Neural crest cell (in vitro differentiated cells): ENCODE results near the gene CRIP3. TPM values are rescaled to one million over a fixed set of nuclear protein-coding genes. Genes with fewer than 3 reads are reported as not detected.

Experiments used
- DNase-seq: peaks from one replicate; pipeline ENCODE4 v3.0.0; 2021; ENCODE audit warnings: low read depth, mixed read lengths, low spot score
- H3K27ac Mint-ChIP-seq: one replicate; pipeline ENCODE4 v1.8.0; 2021; ENCODE audit warnings: mild to moderate bottlenecking, mixed read lengths; ENCODE audit not compliant: unreplicated experiment
- H3K27me3 Mint-ChIP-seq: 2 replicates; pipeline ENCODE4 v1.8.0; 2021; ENCODE audit warnings: low read depth, mild to moderate bottlenecking, mixed read lengths
- H3K36me3 Mint-ChIP-seq: 2 replicates; pipeline ENCODE4 v1.8.0; 2021; ENCODE audit warnings: low read depth, mild to moderate bottlenecking, mixed read lengths
- H3K4me1 Mint-ChIP-seq: 2 replicates; pipeline ENCODE4 v1.8.0; 2021; ENCODE audit warnings: mixed read lengths
- H3K4me3 Mint-ChIP-seq: one replicate; pipeline ENCODE4 v1.8.0; 2021; ENCODE audit warnings: mild to moderate bottlenecking, mixed read lengths
- H3K9me3 Mint-ChIP-seq: 2 replicates; pipeline ENCODE4 v1.8.0; 2021; ENCODE audit warnings: mixed read lengths
- total RNA-seq: library from RNA; stranded (reverse); gene quantifications from 2 replicates; pipeline ENCODE4 v1.2.1, GENCODE V29; 2021
- TF ChIP-seq, protein P1 (sequence below): fragments of 200-600 bp; sonication (generic); conservative IDR thresholded peaks from 2 replicates; pipeline ENCODE4 v1.5.0; 2021; ENCODE audit warnings: antibody characterized with exemption, mild to moderate bottlenecking

The CRIP3 gene
- total RNA-seq, 1 donor from 2014 or later: 2.0 TPM

DNA sequence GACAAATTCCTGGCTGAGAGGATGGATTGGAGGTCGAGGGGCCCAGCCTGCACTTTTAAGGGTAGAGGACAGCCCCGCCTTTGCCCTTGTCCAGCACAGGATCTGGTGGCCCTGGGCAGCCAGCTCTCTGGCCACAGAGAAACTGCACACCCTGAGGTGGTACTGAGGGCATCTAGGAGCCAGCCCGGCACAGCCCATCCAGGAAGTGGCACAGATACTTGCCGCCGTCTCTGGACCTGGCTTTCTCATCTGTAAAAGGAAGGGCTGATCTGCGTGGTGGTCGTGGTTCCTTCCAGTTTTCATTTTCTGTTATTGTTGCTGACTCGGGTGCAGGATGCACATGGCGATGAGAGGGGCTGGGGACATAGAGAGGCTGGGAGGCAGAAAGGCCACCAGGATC lies 26.6 kb downstream of the CRIP3 start:
- peak overlapping the region; percentile 50 for H3K27ac Mint-ChIP-seq
- peaks cover 15% of the 10 kb centered on the region for H3K4me1 Mint-ChIP-seq
- no peaks in the 10 kb centered on the region for H3K36me3 Mint-ChIP-seq
- no peak for DNase-seq
- no peaks in the 10 kb centered on the region for H3K9me3 Mint-ChIP-seq
- TF ChIP-seq, protein P1, sequence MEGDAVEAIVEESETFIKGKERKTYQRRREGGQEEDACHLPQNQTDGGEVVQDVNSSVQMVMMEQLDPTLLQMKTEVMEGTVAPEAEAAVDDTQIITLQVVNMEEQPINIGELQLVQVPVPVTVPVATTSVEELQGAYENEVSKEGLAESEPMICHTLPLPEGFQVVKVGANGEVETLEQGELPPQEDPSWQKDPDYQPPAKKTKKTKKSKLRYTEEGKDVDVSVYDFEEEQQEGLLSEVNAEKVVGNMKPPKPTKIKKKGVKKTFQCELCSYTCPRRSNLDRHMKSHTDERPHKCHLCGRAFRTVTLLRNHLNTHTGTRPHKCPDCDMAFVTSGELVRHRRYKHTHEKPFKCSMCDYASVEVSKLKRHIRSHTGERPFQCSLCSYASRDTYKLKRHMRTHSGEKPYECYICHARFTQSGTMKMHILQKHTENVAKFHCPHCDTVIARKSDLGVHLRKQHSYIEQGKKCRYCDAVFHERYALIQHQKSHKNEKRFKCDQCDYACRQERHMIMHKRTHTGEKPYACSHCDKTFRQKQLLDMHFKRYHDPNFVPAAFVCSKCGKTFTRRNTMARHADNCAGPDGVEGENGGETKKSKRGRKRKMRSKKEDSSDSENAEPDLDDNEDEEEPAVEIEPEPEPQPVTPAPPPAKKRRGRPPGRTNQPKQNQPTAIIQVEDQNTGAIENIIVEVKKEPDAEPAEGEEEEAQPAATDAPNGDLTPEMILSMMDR: no peak
- no peak overlapping the region for H3K4me3 Mint-ChIP-seq
- peaks cover 5% of the 10 kb centered on the region for H3K27me3 Mint-ChIP-seq

GRCh38 chr6:43280234-43280633 lies 28.4 kb downstream of the CRIP3 start:
- Mint-ChIP-seq H3K4me1 (peaks cover 18% of the 10 kb centered on the region), H3K9me3 (no peaks in the 10 kb centered on the region), H3K27ac (no peak overlapping the region), H3K36me3 (no peaks in the 10 kb centered on the region), H3K4me3 (no peak overlapping the region), H3K27me3 (peaks cover 20% of the 10 kb centered on the region)
- TF ChIP-seq, protein P1: no peak
- DNase-seq: no peak

GRCh38 chr6:43278524-43279078 lies 30.0 kb downstream of the CRIP3 start:
- H3K4me3 Mint-ChIP-seq: no peak overlapping the region
- TF ChIP-seq, protein P1: no peak
- no peaks in the 10 kb centered on the region for H3K9me3 Mint-ChIP-seq
- H3K27me3 Mint-ChIP-seq: peaks cover 34% of the 10 kb centered on the region
- no peak for DNase-seq
- no peaks in the 10 kb centered on the region for H3K36me3 Mint-ChIP-seq
- H3K4me1 Mint-ChIP-seq: peaks cover 22% of the 10 kb centered on the region
- no peak overlapping the region for H3K27ac Mint-ChIP-seq

- peaks cover 22% of the 10 kb centered on the region for H3K4me1 Mint-ChIP-seq
- TF ChIP-seq, protein P1: no peak
- H3K9me3 Mint-ChIP-seq: no peaks in the 10 kb centered on the region
- H3K4me3 Mint-ChIP-seq: peak overlapping the region; percentile 57
- DNase-seq: no peak
- H3K36me3 Mint-ChIP-seq: no peaks in the 10 kb centered on the region
- H3K27me3 Mint-ChIP-seq: peaks cover 40% of the 10 kb centered on the region
- H3K27ac Mint-ChIP-seq: no peak overlapping the region
Observed at GRCh38 chr6:43277643-43278523, 30.7 kb downstream of the CRIP3 start.

DNA sequence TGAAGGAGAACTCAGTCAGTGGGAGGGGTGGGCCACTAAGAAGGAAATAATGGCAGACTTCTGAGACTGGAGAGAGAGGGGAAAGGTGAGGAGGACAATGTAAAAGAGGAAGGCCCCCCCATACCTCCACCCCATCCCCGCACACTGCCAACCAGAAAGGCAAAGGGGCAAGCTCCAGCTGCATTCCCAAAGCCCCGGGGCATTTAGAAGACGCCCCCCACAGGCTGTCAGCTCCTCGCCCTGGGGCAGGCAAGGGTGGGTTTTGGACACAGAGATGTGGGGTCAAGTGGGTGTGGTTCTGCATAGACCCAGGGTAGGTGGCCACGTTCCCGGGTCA lies 31.4 kb downstream of the CRIP3 start:
- DNase-seq: no peak
- Mint-ChIP-seq H3K4me1 (peaks cover 22% of the 10 kb centered on the region), H3K27ac (no peak overlapping the region), H3K27me3 (peaks cover 45% of the 10 kb centered on the region), H3K4me3 (no peak overlapping the region), H3K36me3 (no peaks in the 10 kb centered on the region), H3K9me3 (no peaks in the 10 kb centered on the region)
- TF ChIP-seq, protein P1: no peak
